Epithelial cell of proximal tubule (primary cell): ENCODE measurements around the gene LDLRAD3. TPM values are rescaled to one million over a fixed set of nuclear protein-coding genes. Genes with fewer than 3 reads are reported as not detected.
A peak's percentile ranks its signal among the peaks of the same experiment; 100 is the strongest.

Experiments used
- DNase-seq: peaks from one replicate; pipeline ENCODE4 v3.0.0-alpha.2; 2011; ENCODE audit warnings: low read depth
- H3K4me3 ChIP-seq: 2 replicates; pipeline ENCODE4 v1.5.1; 2011; ENCODE audit warnings: low read depth, mild to moderate bottlenecking, low read length
- total RNA-seq: library from RNA; depleted of rRNA; stranded (reverse); fragments of >200 nt; gene quantifications from 2 replicates; pipeline ENCODE4 v1.2.3, GENCODE V29; 2015
- TF ChIP-seq, protein P1 (sequence below): conservative IDR thresholded peaks from 2 replicates; pipeline ENCODE4 v1.5.1; 2012; ENCODE audit warnings: low read depth, mild to moderate bottlenecking, low read length

LDLRAD3 gene
- total RNA-seq, 1 donor from 2014 or later, result 8.2 TPM

DNA sequence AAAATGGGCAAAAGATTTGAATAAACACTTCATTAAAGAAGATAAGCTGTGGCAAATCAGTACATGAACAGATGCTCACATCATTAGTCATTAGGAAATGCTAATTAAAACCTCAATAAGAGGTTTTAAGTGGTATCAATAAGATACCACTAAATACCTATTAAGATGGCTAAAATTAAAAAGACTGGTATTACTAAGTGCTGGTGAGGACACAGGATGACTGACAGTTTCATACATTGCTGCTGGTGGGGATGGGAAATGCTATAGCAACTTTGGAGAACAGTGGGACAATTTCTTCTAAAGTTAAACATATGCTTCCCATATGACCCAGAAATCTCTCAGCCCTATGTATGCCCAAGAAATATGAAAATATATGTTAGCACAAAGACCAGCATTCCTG, 276.1 kb downstream of the LDLRAD3 start:
- H3K4me3 ChIP-seq, result no peak overlapping the region
- TF ChIP-seq, protein P1, sequence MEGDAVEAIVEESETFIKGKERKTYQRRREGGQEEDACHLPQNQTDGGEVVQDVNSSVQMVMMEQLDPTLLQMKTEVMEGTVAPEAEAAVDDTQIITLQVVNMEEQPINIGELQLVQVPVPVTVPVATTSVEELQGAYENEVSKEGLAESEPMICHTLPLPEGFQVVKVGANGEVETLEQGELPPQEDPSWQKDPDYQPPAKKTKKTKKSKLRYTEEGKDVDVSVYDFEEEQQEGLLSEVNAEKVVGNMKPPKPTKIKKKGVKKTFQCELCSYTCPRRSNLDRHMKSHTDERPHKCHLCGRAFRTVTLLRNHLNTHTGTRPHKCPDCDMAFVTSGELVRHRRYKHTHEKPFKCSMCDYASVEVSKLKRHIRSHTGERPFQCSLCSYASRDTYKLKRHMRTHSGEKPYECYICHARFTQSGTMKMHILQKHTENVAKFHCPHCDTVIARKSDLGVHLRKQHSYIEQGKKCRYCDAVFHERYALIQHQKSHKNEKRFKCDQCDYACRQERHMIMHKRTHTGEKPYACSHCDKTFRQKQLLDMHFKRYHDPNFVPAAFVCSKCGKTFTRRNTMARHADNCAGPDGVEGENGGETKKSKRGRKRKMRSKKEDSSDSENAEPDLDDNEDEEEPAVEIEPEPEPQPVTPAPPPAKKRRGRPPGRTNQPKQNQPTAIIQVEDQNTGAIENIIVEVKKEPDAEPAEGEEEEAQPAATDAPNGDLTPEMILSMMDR, result no peak
- no peak for DNase-seq

DNA sequence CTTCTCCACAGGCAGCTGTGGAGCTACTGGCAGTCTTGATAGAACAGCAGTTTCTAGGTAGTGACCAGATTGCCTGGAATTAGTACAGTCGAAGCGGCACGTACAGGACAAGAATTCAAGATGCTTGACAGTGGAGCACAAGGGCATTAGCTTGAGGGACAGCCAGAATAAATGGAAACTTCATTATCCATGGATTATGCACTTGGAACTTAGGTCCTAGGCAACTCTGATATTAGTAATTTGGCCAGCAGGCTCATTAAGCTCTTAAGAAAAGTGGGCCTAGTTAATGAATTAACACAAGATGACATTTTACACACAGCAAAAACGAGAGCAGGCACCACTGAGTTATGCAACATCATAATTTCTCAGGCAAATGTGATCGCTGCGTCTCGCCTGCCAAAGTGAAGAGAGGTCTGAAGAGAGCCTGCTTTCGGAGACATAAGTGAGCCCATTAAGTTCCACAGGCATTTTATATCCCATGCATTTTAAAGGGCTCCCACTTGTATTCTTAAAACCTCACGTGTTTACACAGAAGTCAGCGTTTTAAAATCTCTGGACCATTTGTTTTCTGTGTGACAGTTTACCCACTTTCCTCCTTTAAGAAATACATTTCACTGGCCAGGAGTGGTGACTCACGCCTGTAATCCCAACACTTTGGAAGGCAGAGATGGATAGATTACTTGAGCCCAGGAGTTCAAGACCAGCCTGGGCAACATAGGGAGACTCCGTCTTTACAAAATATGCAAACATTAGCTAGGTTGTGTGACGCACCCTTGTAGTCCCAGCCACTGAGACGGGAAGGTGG, 279.2 kb downstream of the LDLRAD3 start:
- TF ChIP-seq, protein P1, result no peak
- peak; percentile 27 for DNase-seq

DNA sequence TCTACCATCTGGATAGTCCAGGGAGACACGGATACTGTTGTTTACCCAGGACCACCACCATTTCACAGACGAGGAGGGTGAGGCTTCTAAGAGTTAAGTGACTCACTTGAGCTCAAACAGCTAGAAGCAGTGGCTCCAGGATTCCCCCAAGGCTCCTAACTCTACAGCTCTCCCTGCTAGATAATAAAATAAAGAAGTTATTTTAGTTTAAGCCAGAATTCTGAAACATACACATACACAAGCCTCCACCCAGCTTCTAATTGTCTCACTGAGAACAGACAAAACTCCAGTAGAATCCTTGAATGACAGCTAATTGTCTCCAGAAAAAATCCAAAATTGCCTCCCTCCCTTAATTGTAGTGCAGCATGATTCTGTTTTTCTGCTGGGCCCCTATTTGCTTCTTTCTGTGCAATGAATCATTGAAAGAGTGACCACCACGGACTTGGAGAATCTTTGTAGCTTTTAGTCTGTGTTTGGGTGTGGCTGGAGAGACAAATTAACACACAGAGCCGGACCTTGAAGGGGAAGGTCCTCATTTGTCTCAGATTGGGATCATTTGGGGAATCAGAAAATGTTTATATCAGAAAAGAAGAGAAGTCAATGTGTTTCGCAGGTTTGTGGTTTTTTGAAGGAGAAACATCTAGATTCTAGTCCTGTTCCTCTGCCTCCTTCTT, 280.5 kb downstream of the LDLRAD3 start:
- no peak overlapping the region for H3K4me3 ChIP-seq
- no peak for DNase-seq
- TF ChIP-seq, protein P1, result no peak

More for the DNA sequence above, 279.2 kb downstream of the LDLRAD3 start:
- no peak overlapping the region for H3K4me3 ChIP-seq

GRCh38 chr11:36227044-36227443, 283.2 kb downstream of the LDLRAD3 start:
- no peak overlapping the region for H3K4me3 ChIP-seq
- TF ChIP-seq, protein P1, result no peak
- no peak for DNase-seq

DNA sequence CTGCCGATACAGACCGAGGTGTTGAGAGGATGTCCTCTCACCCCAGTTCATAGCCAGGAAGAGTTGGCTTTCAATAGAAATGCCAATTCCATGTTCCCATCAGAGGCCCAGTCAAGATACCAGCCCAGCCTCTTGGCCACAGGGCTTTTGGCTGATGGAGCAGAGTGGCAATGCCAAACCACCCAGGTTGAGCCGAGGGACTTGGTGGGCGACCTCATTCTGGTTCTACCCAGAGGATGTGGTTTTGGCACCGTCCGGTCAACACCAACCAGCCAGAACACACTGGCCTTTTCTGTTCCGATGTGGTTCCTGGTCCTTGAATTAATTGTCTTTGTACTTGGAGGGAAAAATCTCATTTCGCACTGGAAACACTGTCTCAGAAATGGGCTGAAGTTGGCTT, 284.8 kb downstream of the LDLRAD3 start:
- no peak overlapping the region for H3K4me3 ChIP-seq
- TF ChIP-seq, protein P1, result no peak
- DNase-seq, result no peak

DNA sequence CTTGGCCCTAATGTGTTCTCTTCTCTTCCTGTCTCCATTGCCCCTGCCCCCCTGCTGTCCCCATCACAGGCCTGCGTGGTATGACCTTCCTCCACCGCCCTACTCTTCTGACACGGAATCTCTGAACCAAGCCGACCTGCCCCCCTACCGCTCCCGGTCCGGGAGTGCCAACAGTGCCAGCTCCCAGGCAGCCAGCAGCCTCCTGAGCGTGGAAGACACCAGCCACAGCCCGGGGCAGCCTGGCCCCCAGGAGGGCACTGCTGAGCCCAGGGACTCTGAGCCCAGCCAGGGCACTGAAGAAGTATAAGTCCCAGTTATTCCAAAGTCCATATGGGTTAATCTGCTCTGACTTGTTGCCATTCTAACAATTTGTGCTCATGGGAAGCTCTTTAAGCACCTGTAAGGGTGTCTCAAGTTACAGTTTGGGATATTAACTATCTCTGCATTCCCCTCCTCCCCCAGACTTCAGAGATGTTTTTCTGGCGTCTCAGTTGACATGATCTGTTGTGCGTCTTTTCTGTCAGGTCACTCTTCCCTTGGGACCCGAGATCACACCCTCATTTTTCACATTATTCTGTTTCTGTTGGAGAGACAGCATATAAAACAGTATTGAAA, 285.3 kb downstream of the LDLRAD3 start:
- DNase-seq, result no peak
- H3K4me3 ChIP-seq, result no peak overlapping the region
- TF ChIP-seq, protein P1, result no peak
